GM19193 (cell line): ENCODE results near the gene GMDS.

Experiments used
- POLR2A ChIP-seq: IDR thresholded peaks from 4 replicates; pipeline ENCODE4 v1.6.1; 2011; ENCODE audit not compliant: insufficient read depth, insufficient read length; ENCODE audit errors: extremely low read depth

GMDS gene

DNA sequence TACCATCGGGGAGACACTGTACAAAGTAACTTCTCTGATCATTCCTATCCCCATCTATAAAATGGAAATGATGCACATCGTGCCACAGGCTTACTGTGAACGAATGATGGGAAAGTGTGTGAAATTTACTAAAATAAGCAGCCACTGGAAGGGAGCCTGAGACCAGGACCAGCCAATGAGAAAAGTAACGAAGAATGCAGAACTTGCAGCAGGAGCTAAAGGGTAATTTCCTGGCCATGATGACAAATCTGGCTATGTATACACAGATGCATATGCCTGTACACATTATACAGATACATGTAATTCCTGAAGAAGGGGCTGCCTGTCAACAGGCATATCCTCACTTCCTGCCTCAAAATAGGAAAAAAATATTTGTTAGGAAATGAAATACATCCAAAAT lies 47.4 kb downstream of the GMDS start:
- no peak for TF ChIP-seq POLR2A

DNA sequence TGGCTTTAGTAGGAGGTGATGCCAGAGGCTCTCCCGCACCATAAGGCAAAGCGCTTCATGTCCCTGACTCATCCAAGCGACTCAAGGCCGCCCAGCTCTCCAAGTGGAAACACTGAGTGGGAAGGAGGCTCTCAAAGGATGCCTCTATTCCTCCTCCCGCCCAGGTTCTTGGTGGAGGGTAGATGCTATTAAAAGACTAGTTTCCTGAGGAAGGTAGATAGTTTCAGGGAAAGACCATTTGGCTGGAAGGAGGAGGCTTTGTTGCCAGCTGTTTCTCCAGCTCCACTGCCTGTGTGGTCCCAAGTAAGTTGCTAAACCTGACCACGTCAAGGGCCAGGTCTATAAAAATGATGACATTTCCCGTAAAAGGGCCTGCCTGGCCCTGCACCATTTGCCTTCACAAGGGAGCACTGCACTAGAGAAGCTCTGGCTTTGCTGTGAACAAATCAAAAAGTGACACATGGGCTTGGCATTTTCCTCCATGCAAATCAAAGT lies 48.2 kb downstream of the GMDS start:
- no peak for TF ChIP-seq POLR2A

DNA sequence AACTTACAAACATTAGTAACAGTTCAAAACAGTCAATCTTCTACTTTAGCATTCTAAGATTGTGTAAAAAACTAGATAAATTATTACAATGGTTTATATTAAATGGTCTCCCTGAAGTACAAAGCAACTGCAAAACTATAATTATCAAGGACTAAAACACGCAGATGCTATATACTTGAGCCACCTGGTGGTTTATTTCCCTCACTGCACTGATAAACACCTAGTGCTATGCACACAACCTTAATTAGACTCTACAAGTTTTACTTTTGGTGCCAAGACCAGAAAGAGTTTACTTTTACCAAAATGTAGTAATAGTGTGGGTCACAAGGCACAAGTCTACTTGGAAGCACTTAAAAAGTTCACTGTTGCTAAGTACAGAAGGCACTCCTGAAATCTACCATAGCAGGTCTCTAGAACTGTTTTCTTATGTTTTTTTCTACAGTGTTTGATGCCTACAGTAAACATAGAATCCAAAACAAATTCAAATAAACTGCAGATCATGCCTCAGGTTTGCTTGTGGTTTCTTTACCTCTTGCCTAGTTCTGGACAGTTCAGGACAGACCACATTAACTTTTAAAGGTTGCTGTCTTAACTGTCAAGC lies 49.2 kb downstream of the GMDS start:
- no peak for TF ChIP-seq POLR2A

DNA sequence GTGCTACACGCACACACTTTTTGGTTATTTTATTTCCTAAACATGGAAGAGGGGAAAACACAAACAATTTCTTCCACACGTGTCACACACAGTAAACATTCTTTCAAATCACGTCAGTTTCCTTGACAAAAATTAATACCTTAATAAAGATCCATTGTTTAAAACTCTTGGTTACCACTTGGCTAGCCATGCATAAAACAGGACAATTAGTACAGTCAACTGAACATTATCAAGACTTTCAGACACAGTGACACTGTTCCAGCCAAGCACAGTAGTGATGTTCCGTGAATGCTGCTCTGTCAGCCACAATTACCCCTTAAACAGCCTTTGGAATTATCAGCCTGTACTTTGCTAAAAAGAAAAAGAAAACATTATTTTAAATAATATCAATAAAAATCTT lies 50.8 kb downstream of the GMDS start:
- TF ChIP-seq POLR2A = no peak

DNA sequence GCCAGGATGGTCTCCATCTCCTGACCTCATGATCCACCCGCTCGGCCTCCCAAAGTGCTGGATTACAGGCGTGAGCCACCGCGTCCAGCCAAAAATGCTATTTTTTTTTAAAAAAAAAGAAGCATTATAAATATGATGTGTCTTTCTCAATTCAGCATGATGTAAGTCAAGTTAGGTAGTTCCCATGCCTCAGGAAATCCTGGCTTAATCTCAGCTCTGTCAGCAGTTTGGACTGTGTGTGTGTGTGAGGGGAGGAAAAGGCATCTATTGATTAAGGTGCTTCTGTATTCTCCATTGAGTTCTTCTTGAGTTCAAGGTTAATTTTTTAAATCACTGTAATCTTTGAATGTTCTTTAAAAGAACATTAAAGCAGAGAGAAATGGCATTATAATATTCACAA lies 51.5 kb downstream of the GMDS start:
- TF ChIP-seq POLR2A = no peak

DNA sequence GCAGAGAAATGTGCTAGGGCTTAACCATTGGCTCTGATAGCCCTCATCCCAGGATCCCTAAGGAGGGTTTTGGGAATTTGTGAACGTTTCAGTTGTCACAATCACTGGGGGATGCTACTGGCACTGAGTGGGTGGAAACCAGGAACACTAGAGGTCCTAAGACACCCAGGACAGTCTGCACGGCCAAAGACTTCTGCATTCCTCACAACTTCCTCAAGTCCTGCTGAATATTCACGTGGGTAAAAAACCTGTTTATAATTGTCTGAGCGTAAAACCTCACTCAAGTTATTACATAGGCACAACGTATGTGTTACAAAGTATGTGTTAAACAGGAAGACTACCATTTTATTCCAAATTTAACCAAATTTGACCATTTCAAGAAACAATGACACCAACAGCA lies 52.4 kb downstream of the GMDS start:
- no peak for TF ChIP-seq POLR2A

DNA sequence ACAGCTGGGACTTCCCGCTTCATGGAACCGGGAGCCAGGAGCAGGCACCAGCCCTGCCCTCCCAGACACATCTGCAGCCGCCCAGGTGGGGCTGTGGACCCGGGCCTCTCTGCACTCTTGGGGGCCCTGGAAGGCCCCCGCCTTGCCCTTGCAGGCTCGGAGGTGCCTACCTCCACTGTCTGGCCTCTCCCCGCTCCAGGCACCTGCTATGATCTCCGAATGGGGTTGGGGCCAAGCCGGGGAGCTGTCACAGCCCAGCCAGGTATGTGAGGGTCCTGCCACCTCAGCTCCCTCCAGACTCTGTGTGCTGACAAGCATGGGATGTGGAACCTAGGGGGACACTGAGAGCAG lies 54.0 kb downstream of the GMDS start:
- TF ChIP-seq POLR2A = no peak

DNA sequence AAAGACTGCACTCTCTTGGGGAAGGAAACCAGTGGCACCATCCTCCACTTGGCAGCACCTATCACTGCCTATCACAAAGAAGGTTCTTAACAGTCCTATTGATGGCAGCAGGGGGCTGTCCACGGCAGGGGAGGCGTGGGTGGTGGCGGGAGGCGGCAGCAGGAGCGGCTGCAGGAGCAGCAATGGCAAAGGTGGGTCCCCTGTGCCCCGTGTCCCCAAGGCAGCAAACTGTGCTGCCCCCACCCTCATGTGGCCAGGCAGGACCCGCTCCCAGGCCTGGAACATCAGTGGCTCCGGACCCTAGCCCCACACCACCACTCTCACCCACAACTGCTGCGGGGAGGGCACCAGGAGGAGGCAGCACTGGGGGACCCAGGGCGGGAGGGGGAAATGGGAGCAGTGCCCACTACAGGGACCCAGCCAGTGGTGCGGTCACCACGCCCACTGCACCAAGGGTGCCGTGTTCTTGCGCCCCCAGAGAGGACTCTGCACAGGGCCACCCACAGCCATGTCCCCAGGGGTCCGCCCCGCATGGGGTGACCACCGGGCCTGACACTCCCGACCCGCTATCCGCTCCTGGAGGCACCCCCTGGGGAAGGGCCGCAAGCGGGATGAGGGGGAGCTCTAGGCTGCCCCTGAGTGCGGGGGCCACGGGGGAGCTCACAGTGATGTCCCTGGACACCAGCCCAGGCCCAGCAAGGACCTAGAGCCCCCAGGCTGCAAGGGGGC lies 54.6 kb downstream of the GMDS start:
- no peak for TF ChIP-seq POLR2A

DNA sequence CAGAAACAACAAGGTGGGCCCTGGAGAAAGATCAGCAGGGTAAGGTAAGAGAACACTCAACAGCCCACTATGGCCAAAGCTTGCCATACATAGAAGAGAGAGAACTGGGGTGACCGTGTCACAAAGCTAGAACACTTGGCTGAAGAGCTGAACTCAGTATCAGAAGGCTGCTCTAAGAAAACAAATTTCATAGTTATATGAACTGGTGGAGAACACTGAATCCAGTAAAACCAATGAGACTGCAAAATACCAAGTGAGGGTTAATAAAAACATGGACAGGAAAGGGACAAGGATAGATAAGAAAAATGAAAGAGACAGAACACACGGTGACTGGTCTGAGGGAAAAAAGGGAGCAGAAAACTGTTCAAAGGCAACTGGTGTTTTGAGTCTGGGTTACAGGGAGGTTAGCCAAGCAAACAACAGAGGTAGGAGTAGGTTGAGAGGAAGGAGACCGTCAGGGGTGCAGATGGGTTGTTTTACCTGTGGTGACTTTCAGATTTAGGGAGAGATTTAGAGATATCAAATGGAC lies 56.5 kb downstream of the GMDS start:
- TF ChIP-seq POLR2A = no peak

DNA sequence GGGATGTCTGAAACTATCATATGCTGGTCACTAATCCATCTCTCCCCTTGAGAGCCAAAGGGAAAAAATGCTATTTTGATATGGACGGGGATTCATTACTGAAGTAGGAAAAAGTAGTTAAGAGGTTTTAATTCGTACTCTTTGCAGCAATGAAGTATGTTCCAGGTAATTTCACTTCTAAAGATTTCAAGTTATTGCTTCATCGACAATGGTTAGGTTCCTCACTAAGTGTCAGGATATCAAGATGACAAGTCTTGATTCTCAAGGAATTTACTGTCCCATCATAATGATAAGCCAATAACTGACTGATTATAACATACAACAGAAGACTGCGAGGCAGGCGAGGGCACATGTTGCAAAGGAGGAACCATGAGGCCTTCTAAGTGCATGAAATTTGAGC lies 57.0 kb downstream of the GMDS start:
- no peak for TF ChIP-seq POLR2A

DNA sequence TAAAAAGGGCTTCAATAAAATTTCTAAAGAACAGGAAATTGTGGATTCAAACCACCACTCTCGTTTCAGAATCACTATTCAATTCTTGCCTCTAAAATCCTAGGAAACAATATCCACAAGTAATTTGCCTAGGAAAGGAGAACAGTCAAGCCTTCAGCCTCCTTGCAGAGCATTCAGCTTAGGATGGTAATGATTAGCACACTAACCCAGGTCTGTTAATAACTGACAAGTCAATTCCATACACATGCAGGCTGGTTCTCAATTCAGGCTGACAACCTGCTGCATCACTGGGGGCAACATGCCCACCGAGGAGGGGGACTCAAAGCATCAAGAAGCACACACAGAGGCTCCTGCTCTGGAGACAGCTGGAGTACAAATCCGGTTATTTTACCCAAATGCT lies 57.6 kb downstream of the GMDS start:
- TF ChIP-seq POLR2A = no peak

DNA sequence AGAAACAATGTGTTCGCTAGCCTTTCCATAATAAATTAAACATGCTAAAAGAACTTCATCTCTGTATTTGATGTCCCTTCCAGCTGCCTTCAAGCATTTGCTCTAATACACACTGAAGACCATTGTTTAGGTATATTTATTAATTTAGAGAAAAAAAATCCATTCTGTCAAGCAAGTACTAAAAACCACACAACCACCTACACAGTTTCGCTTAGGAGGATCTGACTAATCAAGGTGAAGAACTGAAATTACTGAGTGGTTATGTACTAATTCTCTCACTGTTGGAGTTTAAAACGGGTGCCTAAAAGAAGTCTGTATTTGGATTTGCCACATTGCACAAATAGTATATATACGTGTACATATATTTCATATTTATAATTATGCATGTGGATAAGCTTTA lies 58.9 kb downstream of the GMDS start:
- TF ChIP-seq POLR2A = no peak

DNA sequence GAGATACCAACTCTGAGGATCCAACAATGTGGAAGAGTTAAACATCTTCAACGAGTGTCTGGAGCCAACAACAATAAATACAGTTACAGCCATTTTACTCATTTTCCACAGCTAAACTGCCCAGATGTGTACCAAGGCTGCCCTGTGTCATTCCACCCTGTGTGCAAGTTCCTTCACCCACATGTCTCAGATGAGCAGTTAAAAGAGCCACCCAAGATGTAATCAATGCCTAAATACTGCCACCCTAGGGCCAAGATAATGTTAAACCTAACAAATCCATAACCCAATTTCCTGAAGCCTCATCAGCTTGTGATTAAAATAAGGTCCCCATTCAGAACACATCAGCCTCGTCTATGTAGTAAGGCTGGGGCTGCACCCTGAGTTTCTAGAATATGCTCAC lies 59.9 kb downstream of the GMDS start:
- TF ChIP-seq POLR2A = no peak

DNA sequence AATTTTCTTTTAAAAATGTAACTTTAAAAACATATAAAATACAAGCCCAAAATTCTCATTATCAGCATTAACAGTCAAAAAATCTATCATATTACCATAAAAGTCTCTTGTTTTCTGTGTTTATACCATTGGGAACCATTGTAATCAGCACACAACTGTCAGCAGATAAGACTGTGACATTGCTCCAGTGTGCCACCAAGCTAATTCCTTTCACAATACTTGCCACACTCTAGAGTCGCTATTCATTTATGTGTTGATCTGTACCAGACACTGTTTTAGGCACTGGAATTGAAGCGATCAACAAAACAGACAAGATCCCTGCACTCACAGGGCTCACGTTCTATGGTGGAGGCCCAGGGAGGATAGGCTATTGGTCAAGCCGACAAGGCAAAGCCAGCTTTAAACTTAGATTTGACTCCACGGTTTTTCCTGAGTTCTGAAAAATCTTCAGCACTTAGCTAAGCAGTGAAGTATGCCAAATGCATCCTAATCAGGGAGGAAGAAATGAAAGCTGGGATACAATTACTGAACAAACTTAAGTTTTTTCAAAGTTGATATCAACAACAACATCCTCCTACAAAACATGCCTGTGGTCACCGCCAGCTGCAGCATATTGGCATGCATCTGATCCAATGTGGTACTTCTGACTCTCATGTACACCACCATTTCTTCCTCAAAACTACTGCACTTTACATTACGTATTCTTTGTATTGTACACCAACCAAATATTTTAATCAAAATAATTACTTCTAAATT lies 60.5 kb downstream of the GMDS start:
- TF ChIP-seq POLR2A = no peak

DNA sequence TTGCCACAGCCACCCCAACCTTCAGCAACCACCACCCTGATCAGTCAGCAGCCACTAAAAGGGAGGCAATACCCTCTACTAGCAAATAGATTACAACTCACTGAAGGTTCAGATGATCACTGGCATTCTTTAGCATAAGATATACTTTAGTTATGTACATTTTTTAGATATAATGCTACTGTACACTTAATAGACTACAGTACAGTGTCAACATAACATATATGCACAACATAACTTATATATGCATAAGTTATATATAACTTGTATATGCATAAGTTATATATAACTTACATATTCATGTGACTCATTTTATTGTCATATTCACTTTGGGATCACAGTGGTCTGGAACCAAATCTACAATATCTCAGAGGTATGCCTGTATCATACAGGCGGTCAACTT lies 61.7 kb downstream of the GMDS start:
- TF ChIP-seq POLR2A = no peak

DNA sequence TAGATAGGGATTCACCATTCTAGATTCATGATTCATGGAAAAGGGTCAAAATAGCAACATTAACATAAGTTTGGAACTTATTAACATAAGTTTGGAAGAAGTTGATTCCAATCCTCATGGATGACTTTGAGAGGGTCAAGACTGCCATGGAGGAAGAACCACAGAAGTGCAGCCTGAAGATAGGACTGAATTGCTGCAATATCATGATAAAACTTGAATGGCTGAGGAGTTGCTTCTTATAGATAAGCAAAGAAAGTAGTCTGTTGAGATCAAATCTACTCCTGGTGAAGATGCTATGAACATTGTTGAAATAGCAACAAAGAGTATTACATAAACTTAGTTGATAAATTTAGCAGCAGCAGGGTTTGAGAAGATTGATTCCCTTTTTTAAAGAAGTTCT lies 62.2 kb downstream of the GMDS start:
- no peak for TF ChIP-seq POLR2A

DNA sequence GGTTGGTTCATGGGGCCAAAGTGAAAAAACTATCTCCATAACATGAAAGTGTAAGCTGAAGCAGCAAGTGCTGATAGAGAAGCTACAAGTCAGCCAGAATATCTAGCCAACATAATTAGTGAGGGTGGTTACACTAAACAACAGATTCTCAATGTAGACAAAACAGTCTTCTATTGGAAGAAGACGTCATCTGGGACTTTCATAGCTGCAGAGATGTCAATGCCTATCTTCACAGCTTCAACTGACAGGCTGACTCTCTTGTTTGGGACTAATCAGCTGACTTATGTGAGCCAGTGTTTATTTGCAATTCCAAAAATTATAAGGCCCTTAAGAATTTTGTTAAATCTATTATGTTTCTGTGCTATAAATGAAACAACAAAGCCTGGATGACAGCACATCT lies 63.2 kb downstream of the GMDS start:
- no peak for TF ChIP-seq POLR2A

DNA sequence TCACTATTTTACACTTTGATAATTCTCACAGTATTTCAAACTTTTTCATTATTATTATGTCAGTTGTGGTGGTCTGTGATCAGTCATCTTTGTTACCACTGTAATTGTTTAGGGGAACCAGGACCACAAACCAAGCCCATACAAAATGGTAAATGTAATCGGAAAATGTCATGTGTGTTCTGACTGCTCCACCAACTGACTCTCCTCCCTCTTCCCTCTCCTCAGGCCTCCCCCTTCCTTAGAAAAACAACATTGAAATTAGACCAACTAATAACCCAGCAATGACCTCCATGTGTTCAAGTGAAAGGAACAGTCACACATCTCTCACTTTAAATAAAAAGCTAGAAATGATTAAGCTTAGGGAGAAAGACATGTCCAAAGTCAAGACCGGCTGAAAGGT lies 63.8 kb downstream of the GMDS start:
- TF ChIP-seq POLR2A = no peak
